K562 (cell line): ENCODE results near the gene GALE. TPM values are rescaled to one million over a fixed set of nuclear protein-coding genes. Genes with fewer than 3 reads are reported as not detected.

Experiments
- ID3 ChIP-seq, 2 experiments: fragments of 250-450 bp in 1 of 2; fragments of 450-650 bp in 1 of 2; sonication (Bioruptor Pico) in 1 of 2; IDR thresholded peaks; 2 replicates each; pipeline versions ENCODE4 v1.6.1 to v1.8.0; 2016 to 2021; ENCODE audit warnings: mild to moderate bottlenecking in 2 of 2, moderate library complexity in 2 of 2, missing compliant biosample characterization in 1 of 2, missing genetic modification characterization in 1 of 2
- KDM1A ChIP-seq, 2 experiments: fragments of 450-650 bp; IDR thresholded peaks; 2 replicates each; pipeline ENCODE4 v1.6.1; 2016; ENCODE audit warnings: mild to moderate bottlenecking in 2 of 2
- RBFOX2 ChIP-seq: fragments of 200-400 bp; formaldehyde crosslinking; IDR thresholded peaks from 2 replicates; pipeline ENCODE4 v1.6.1; 2017; ENCODE audit warnings: low read depth, mild to moderate bottlenecking, low read length, moderate library complexity
- STAG1 ChIP-seq: sonication (generic); formaldehyde crosslinking; IDR thresholded peaks from 2 replicates; pipeline ENCODE4 v1.5.0; 2020; ENCODE audit warnings: missing genetic modification reagents, borderline replicate concordance
- ZBTB33 ChIP-seq: sonication (generic); formaldehyde crosslinking; IDR thresholded peaks from 2 replicates; pipeline ENCODE4 v1.8.1; 2023; ENCODE audit warnings: mild to moderate bottlenecking, missing genetic modification reagents
- ZEB2 ChIP-seq: fragments of 450-650 bp; IDR thresholded peaks from 2 replicates; pipeline ENCODE4 v1.6.1; 2016
- ZNF449 ChIP-seq: fragments of 250-450 bp; sonication (Bioruptor Pico); IDR thresholded peaks from 2 replicates; pipeline ENCODE4 v1.8.0; 2022; ENCODE audit warnings: moderate library complexity, mild to moderate bottlenecking, inconsistent platforms
- ZNF518B ChIP-seq: fragments of 250-450 bp; sonication (Bioruptor Pico); IDR thresholded peaks from 2 replicates; pipeline ENCODE4 v1.5.0; 2021; ENCODE audit warnings: mild to moderate bottlenecking, moderate library complexity
- ZNF655 ChIP-seq: fragments of 250-450 bp; sonication (Bioruptor Pico); IDR thresholded peaks from 2 replicates; pipeline ENCODE4 v1.5.0; 2021
- polyA plus RNA-seq, 8 experiments: library from polyadenylated mRNA; depleted of rRNA in 4 of 8; stranded (reverse) in 5 of 8; unstranded in 3 of 8; fragments of >200 nt; fragmentation: Nextera tagmentation in 2 of 8; fragmentation: Illumina TruSeq in 1 of 8; extraction: Ambion mirVana in 2 of 8; extraction: Trizol in 1 of 8; gene quantifications; 2 replicates each; pipeline versions ENCODE4 v1.2.1 to v1.2.3, GENCODE V29; 2011 to 2014; ENCODE audit warnings: inconsistent platforms in 1 of 8, missing spikeins in 1 of 8
- total RNA-seq, 7 experiments: library from RNA; depleted of rRNA in 6 of 7; stranded (reverse); fragments of >200 nt in 6 of 7; fragmentation: Illumina TruSeq in 2 of 7; extraction: Trizol in 2 of 7; gene quantifications; 2 replicates each; pipeline versions ENCODE4 v1.2.1 to v1.2.3, GENCODE V29; 2011 to 2021; ENCODE audit warnings: low replicate concordance in 1 of 7

Gene GALE
- total and polyA plus RNA-seq, 9 of the 15 experiments (the other 6 are each of a cell fraction or from before 2014, with no cell fraction given) = 8.4 to 139 (median 88.3) TPM

- TF ChIP-seq ZNF655 (no peak), ZNF518B (CRISPR knock-in tag) (no peak), ZNF449 (no peak), KDM1A (IDR thresholded peaks at IDR 0.05) (no peak), ZBTB33 (CRISPR knock-in tag) (no peak), STAG1 (CRISPR knock-in tag) (peak; percentile 57; the same call in 1 of the 2 replicates), RBFOX2 (no peak), ID3 (CRISPR knock-in tag; IDR thresholded peaks at IDR 0.05) (no peak), ID3 (tag; IDR thresholded peaks at IDR 0.05) (no peak), ZEB2 (no peak)
Measured at GRCh38 chr1:23772049-23772853, 28.3 kb downstream of the GALE start (continued).
